Spleen (tissue), 11 donors: ENCODE data around the gene SH3BGR. TPM values are rescaled to one million over a fixed set of nuclear protein-coding genes. Genes with fewer than 3 reads are reported as not detected.

Experiments
- DNase-seq: peaks from one replicate; pipeline ENCODE4 v3.0.0-alpha.2; 2020
- H3K27ac ChIP-seq, 8 donors: fragments of 200-600 bp; sonication (generic) in 7 of 8; 1 replicate in 4 of 8; 2 replicates in 4 of 8; pipeline versions ENCODE4 v1.5.0 to v1.8.0; 2016 to 2021; ENCODE audit warnings: inconsistent platforms in 4 of 8, mild to moderate bottlenecking in 4 of 8, moderate library complexity in 1 of 8
- H3K27me3 ChIP-seq, 7 donors: fragments of 200-600 bp; sonication (generic) in 6 of 7; replicated peaks in 1 of 7; 1 replicate in 4 of 7; 2 replicates in 3 of 7; pipeline versions ENCODE4 v1.5.0 to v1.8.0; 2016 to 2021; ENCODE audit warnings: inconsistent platforms in 3 of 7, mild to moderate bottlenecking in 1 of 7
- H3K36me3 ChIP-seq, 6 donors: fragments of 200-600 bp; sonication (generic) in 5 of 6; 1 replicate in 4 of 6; 2 replicates in 2 of 6; pipeline versions ENCODE4 v1.5.0 to v1.8.0; 2016 to 2021; ENCODE audit warnings: inconsistent platforms in 2 of 6
- H3K4me1 ChIP-seq, 6 donors: fragments of 200-600 bp; sonication (generic) in 5 of 6; 1 replicate in 3 of 6; 2 replicates in 3 of 6; pipeline versions ENCODE4 v1.5.0 to v1.8.0; 2016 to 2021; ENCODE audit warnings: inconsistent platforms in 3 of 6
- H3K4me3 ChIP-seq, 8 donors: fragments of 200-600 bp; sonication (generic) in 7 of 8; 1 replicate in 4 of 8; 2 replicates in 4 of 8; pipeline versions ENCODE4 v1.5.0 to v1.8.0; 2016 to 2021; ENCODE audit warnings: inconsistent platforms in 4 of 8, mild to moderate bottlenecking in 4 of 8, moderate library complexity in 2 of 8
- H3K9me3 ChIP-seq, 8 donors: fragments of 200-600 bp; sonication (generic) in 7 of 8; 1 replicate in 4 of 8; 2 replicates in 4 of 8; pipeline versions ENCODE4 v1.5.0 to v1.8.0; 2016 to 2021; ENCODE audit warnings: inconsistent platforms in 4 of 8
- CTCF ChIP-seq, 11 experiments: fragments of 200-600 bp in 7 of 11; fragments of 450-650 bp in 4 of 11; sonication (generic) in 4 of 11; IDR thresholded peaks in 8 of 11; conservative IDR thresholded peaks in 3 of 11; 1 replicate in 7 of 11; 2 replicates in 4 of 11; pipeline versions ENCODE4 v1.4.0 to v1.8.0; 2016 to 2021; ENCODE audit warnings: antibody characterized with exemption in 11 of 11, inconsistent platforms in 4 of 11, mild to moderate bottlenecking in 1 of 11
- POLR2A ChIP-seq, 3 donors: fragments of 450-650 bp; IDR thresholded peaks; one replicate each; pipeline ENCODE4 v1.5.1; 2017; ENCODE audit warnings: antibody characterized with exemption in 3 of 3, mild to moderate bottlenecking in 1 of 3
- POLR2AphosphoS5 ChIP-seq, 3 donors: sonication (generic); formaldehyde crosslinking; IDR thresholded peaks; one replicate each; pipeline ENCODE4 v1.5.1; 2017; ENCODE audit warnings: antibody characterized with exemption in 3 of 3
- WGBS, 5 donors: extraction: QIAGEN DNeasy Blood & Tissue Kit in 3 of 5; methylation state at CpG; one replicate each; pipeline versions ENCODE4 v1.1.5 to v1.1.7; 2013 to 2018; 5-methylcytosine and 5-hydroxymethylcytosine counted together
- intact Hi-C: fragments of 100-400 bp; cut with DNase I; formaldehyde crosslinking; loops from one replicate; pipeline ENCODE4 v1.15.0; 2023; ENCODE audit warnings: low total_unique reads
- polyA plus RNA-seq, 3 donors: library from polyadenylated mRNA; stranded (reverse); fragments of 200-250 nt; gene quantifications; one replicate each; pipeline ENCODE4 v1.2.1, GENCODE V29; 2013
- total RNA-seq, 7 donors: library from RNA; depleted of rRNA in 3 of 7; stranded (reverse); fragments of >200 nt in 3 of 7; fragmentation: NEBNext Ultra II Directional in 4 of 7; extraction: Animal tissue kit (Norgen Biotek cat#: 25700) in 4 of 7; gene quantifications; one replicate each; pipeline versions ENCODE4 v1.1.0 to v1.2.1, GENCODE V29; 2016 to 2021
- donor health status: healthy with polysubstance abuse.
- donor health status: DM: no; HTN: no; CAD: no; lungs with moderate emphysema.
- donor health status: DM: no; HTN: no; CAD: no.
- donor health status: Bipolar disorder and iron deficiency.
- donor health status: healthy.
- donor health status: DM: no; HTN: no; CAD: no.
- donor health status: DM: yes; HTN: yes; CAD: no.

The SH3BGR gene
- total and polyA plus RNA-seq, 10 donors, result 0.69 to 3.7 (median 2.1) TPM

GRCh38 chr21:39474611-39475010 is 22.8 kb downstream of the SH3BGR start:
- whole genome bisulfite sequencing, 5 donors, result 78 to 93% (median 87%) methylated on average over 2 of the region's 2 CpGs
- no peak overlapping the region for H3K27ac ChIP-seq
- DNase-seq, result no peak
- H3K4me1 ChIP-seq, result no peaks in the 10 kb centered on the region
- H3K4me3 ChIP-seq, result no peak overlapping the region
- no peaks in the 10 kb centered on the region for H3K36me3 ChIP-seq
- intact Hi-C loops, result no loop called here
- no peaks in the 10 kb centered on the region for H3K27me3 ChIP-seq
- no peaks in the 10 kb centered on the region for H3K9me3 ChIP-seq
- TF ChIP-seq CTCF (IDR thresholded peaks at IDR 0.05 in 8 of 11, conservative IDR thresholded peaks at IDR 0.05 in 3 of 11) (no peak), POLR2A (IDR thresholded peaks at IDR 0.05) (no peak), POLR2AphosphoS5 (IDR thresholded peaks at IDR 0.05) (no peak)

DNA sequence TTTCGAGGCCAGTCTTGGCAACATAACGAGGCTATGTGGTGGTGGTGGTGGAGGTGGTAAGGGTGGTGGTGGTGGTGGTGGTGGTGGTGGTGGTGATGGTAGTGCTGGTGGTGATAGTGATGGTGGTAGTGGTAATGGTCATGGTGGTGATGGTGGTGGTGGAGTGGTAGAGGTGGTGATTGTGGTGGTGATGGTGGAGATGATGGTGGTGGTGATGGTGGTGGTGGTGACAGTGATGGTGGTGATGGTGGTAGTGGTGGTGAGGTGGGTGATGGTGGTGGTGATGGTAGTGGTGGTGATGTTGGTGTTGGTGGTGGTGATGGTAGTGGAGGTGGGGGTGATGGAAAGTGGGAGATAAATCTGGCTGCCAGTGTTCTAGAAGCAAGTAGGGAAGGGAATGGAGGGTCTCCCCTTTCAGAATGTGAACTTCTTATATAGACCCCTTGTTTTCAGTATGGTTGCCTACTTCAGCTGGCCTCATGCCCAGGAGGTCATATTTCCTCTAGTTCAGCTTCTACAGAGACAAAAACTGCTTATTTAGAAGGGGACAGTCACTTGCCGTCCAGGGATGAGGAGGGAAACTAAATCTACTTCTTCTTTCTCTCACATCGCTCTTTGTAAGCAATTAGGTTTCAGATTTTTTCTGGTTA is 27.5 kb downstream of the SH3BGR start:
- intact Hi-C loops, result no loop called here
- TF ChIP-seq CTCF (IDR thresholded peaks at IDR 0.05 in 8 of 11, conservative IDR thresholded peaks at IDR 0.05 in 3 of 11) (no peak), POLR2A (IDR thresholded peaks at IDR 0.05) (no peak), POLR2AphosphoS5 (IDR thresholded peaks at IDR 0.05) (no peak)
- Histone ChIP-seq H3K36me3 (no peaks in the 10 kb centered on the region), H3K4me1 (no peaks in the 10 kb centered on the region), H3K9me3 (no peaks in the 10 kb centered on the region), H3K27ac (no peak overlapping the region), H3K4me3 (no peak overlapping the region), H3K27me3 (no peaks in the 10 kb centered on the region)
- no peak for DNase-seq
- WGBS, 5 donors, result 74 to 87% (median 83%) methylated on average over 4 of the region's 4 CpGs

DNA sequence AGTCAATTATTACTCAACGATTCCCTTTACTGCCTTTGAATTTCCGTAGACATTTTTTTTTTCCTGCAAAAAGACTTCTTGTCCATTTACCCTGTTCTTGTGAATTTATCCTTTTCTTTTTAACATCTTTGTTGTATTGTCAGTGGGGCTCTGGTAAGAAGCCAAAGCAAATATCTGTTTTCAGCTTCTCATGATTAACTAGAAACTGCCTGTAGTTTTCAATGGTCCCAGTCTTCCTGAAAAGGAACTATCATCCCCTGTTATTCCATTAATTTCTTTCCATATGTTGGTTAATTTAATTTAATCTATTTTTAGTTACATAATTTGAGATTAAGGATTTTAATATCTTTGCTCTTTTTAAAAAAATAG is 28.0 kb downstream of the SH3BGR start:
- TF ChIP-seq POLR2A (IDR thresholded peaks at IDR 0.05) (no peak), CTCF (IDR thresholded peaks at IDR 0.05 in 8 of 11, conservative IDR thresholded peaks at IDR 0.05 in 3 of 11) (no peak), POLR2AphosphoS5 (IDR thresholded peaks at IDR 0.05) (no peak)
- H3K27me3 ChIP-seq, result no peaks in the 10 kb centered on the region
- no peaks in the 10 kb centered on the region for H3K4me1 ChIP-seq
- H3K27ac ChIP-seq, result no peak overlapping the region
- no peak for DNase-seq
- WGBS, 5 donors, result 37 to 64% (median 55%) methylated on average over 2 of the region's 2 CpGs
- no peaks in the 10 kb centered on the region for H3K9me3 ChIP-seq
- intact Hi-C loops, result no loop called here
- no peak overlapping the region for H3K4me3 ChIP-seq
- no peaks in the 10 kb centered on the region for H3K36me3 ChIP-seq

DNA sequence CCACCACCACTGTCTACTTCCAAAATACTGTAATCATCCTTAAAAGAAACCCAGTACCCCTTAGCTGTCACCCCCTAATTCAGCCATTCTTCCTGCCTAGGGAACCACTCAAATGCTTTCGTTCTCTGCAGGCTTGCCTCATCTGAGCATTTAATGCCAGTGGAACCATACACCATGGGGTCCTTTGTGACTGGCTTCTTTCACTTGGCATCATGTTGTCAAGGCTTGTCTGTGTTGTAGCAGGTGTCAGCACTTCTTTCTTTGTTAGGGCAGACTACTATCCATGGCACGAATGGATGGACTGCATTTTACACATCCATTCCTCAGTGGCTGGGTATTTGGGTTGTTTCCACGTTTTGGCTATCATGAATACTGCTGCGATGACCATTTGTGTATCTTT is 28.5 kb downstream of the SH3BGR start:
- intact Hi-C loops, result no loop called here
- TF ChIP-seq CTCF (IDR thresholded peaks at IDR 0.05 in 8 of 11, conservative IDR thresholded peaks at IDR 0.05 in 3 of 11), result no peak
- no peak for TF ChIP-seq POLR2A (IDR thresholded peaks at IDR 0.05)
- TF ChIP-seq POLR2AphosphoS5 (IDR thresholded peaks at IDR 0.05), result no peak
- H3K27me3 ChIP-seq, result no peaks in the 10 kb centered on the region
- no peak for DNase-seq
- no peak overlapping the region for H3K27ac ChIP-seq
- no peaks in the 10 kb centered on the region for H3K36me3 ChIP-seq
- H3K4me3 ChIP-seq, result no peak overlapping the region
- no peaks in the 10 kb centered on the region for H3K9me3 ChIP-seq
- WGBS, 5 donors, result 81 to 91% (median 90%) methylated on average over 4 of the region's 4 CpGs
- no peaks in the 10 kb centered on the region for H3K4me1 ChIP-seq
